ENCODE results near the gene POM121C. TPM values are rescaled to one million over a fixed set of nuclear protein-coding genes. Genes with fewer than 3 reads are reported as not detected.
"Not testable (repeated sequence)": the region's sequence is repeated elsewhere in the genome, so short reads cannot be mapped to it uniquely, and the experiment has no call there.

Gene POM121C
- total and polyA plus RNA-seq, 2 experiments from 2014 or later: 13.4 to 19.9 TPM

GRCh38 chr7:75442101-75442464 is 44.0 kb downstream of the POM121C start:
- Histone ChIP-seq H3K27ac (peak overlapping the region; percentile 96), H3K4me3 (peak overlapping the region; percentile 45), H3K79me2 (peaks cover 14% of the 10 kb centered on the region), H3K4me2 (peak overlapping the region; percentile 82)
- H4K20me1 ChIP-seq (ENCODE audit: insufficient read depth, poor library complexity, severe bottlenecking); H3K4me1 ChIP-seq (ENCODE audit: insufficient read depth); H3K9me3 ChIP-seq (ENCODE audit: low read depth); H3K9me2 ChIP-seq (replicated peaks; ENCODE audit: insufficient read depth); H2AFZ ChIP-seq; H3K27me3 ChIP-seq; DNase-seq (ENCODE audit: low spot score); H3K36me3 ChIP-seq (replicated peaks; ENCODE audit: insufficient read depth, low read depth): not testable (repeated sequence)
- 0% methylated on average over 3 of the region's 37 CpGs for WGBS (ENCODE audit: low lambda C conversion rate, missing lambda C conversion rate)

- not testable (repeated sequence) for H3K4me3 ChIP-seq; H2AFZ ChIP-seq; H3K9me2 ChIP-seq (replicated peaks; ENCODE audit: insufficient read depth); H3K9me3 ChIP-seq (ENCODE audit: low read depth); H3K27me3 ChIP-seq; H4K20me1 ChIP-seq (ENCODE audit: insufficient read depth, poor library complexity, severe bottlenecking); H3K4me2 ChIP-seq; H3K27ac ChIP-seq; H3K4me1 ChIP-seq (ENCODE audit: insufficient read depth); H3K36me3 ChIP-seq (replicated peaks; ENCODE audit: insufficient read depth, low read depth); DNase-seq (ENCODE audit: low spot score)
- over 99% methylated on average over 4 of the region's 4 CpGs for WGBS (ENCODE audit: low lambda C conversion rate, missing lambda C conversion rate)
- peaks cover 14% of the 10 kb centered on the region for H3K79me2 ChIP-seq
Observed at GRCh38 chr7:75439000-75439399, 47.1 kb downstream of the POM121C start.

GRCh38 chr7:75423481-75423880 is 62.6 kb downstream of the POM121C start:
- 96% methylated on average over 8 of the region's 15 CpGs for WGBS (ENCODE audit: low lambda C conversion rate, missing lambda C conversion rate)
- DNase-seq (ENCODE audit: low spot score); H3K27me3 ChIP-seq; H4K20me1 ChIP-seq (ENCODE audit: insufficient read depth, poor library complexity, severe bottlenecking); H3K36me3 ChIP-seq (replicated peaks; ENCODE audit: insufficient read depth, low read depth); H3K4me1 ChIP-seq (ENCODE audit: insufficient read depth); H3K9me2 ChIP-seq (replicated peaks; ENCODE audit: insufficient read depth); H3K9me3 ChIP-seq (ENCODE audit: low read depth); H3K27ac ChIP-seq; H2AFZ ChIP-seq; H3K4me2 ChIP-seq; H3K79me2 ChIP-seq; H3K4me3 ChIP-seq: not testable (repeated sequence)

- H3K27me3 ChIP-seq; H2AFZ ChIP-seq; H3K36me3 ChIP-seq (replicated peaks; ENCODE audit: insufficient read depth, low read depth); H3K79me2 ChIP-seq; DNase-seq (ENCODE audit: low spot score); H3K4me2 ChIP-seq; H3K9me3 ChIP-seq (ENCODE audit: low read depth); H3K27ac ChIP-seq; H3K4me3 ChIP-seq; H4K20me1 ChIP-seq (ENCODE audit: insufficient read depth, poor library complexity, severe bottlenecking); H3K4me1 ChIP-seq (ENCODE audit: insufficient read depth); H3K9me2 ChIP-seq (replicated peaks; ENCODE audit: insufficient read depth): not testable (repeated sequence)
- 98% methylated on average over 25 of the region's 50 CpGs for WGBS (ENCODE audit: low lambda C conversion rate, missing lambda C conversion rate)
Observed at GRCh38 chr7:75421798-75422710, 64.0 kb downstream of the POM121C start.

- H3K36me3 ChIP-seq (replicated peaks; ENCODE audit: insufficient read depth, low read depth); H3K79me2 ChIP-seq; DNase-seq (ENCODE audit: low spot score); H2AFZ ChIP-seq; H3K27ac ChIP-seq; H3K9me2 ChIP-seq (replicated peaks; ENCODE audit: insufficient read depth); H3K4me2 ChIP-seq; H3K27me3 ChIP-seq; H3K9me3 ChIP-seq (ENCODE audit: low read depth); H3K4me3 ChIP-seq; H4K20me1 ChIP-seq (ENCODE audit: insufficient read depth, poor library complexity, severe bottlenecking); H3K4me1 ChIP-seq (ENCODE audit: insufficient read depth): not testable (repeated sequence)
- WGBS (ENCODE audit: low lambda C conversion rate, missing lambda C conversion rate): 89% methylated on average over 9 of the region's 13 CpGs
Observed at GRCh38 chr7:75420152-75420551, 65.9 kb downstream of the POM121C start.

- H3K9me3 ChIP-seq (ENCODE audit: low read depth); H3K9me2 ChIP-seq (replicated peaks; ENCODE audit: insufficient read depth); H3K27me3 ChIP-seq; H2AFZ ChIP-seq; H3K27ac ChIP-seq; H3K36me3 ChIP-seq (replicated peaks; ENCODE audit: insufficient read depth, low read depth); DNase-seq (ENCODE audit: low spot score); H4K20me1 ChIP-seq (ENCODE audit: insufficient read depth, poor library complexity, severe bottlenecking); H3K79me2 ChIP-seq; H3K4me2 ChIP-seq; H3K4me1 ChIP-seq (ENCODE audit: insufficient read depth); H3K4me3 ChIP-seq: not testable (repeated sequence)
- WGBS (ENCODE audit: low lambda C conversion rate, missing lambda C conversion rate): 97% methylated on average over 6 of the region's 13 CpGs
Observed at GRCh38 chr7:75419693-75420092, 66.4 kb downstream of the POM121C start.

GRCh38 chr7:75419210-75419609 is 66.9 kb downstream of the POM121C start:
- not testable (repeated sequence) for H3K4me3 ChIP-seq; H3K36me3 ChIP-seq (replicated peaks; ENCODE audit: insufficient read depth, low read depth); H3K4me1 ChIP-seq (ENCODE audit: insufficient read depth); H4K20me1 ChIP-seq (ENCODE audit: insufficient read depth, poor library complexity, severe bottlenecking); H3K27me3 ChIP-seq; H3K4me2 ChIP-seq; H3K9me3 ChIP-seq (ENCODE audit: low read depth); DNase-seq (ENCODE audit: low spot score); H3K27ac ChIP-seq; H3K79me2 ChIP-seq; H2AFZ ChIP-seq; H3K9me2 ChIP-seq (replicated peaks; ENCODE audit: insufficient read depth)
- WGBS (ENCODE audit: low lambda C conversion rate, missing lambda C conversion rate): 92% methylated on average over 12 of the region's 13 CpGs

- not testable (repeated sequence) for H3K27ac ChIP-seq; H3K4me1 ChIP-seq (ENCODE audit: insufficient read depth); H3K36me3 ChIP-seq (replicated peaks; ENCODE audit: insufficient read depth, low read depth); H3K27me3 ChIP-seq; H3K9me2 ChIP-seq (replicated peaks; ENCODE audit: insufficient read depth); H4K20me1 ChIP-seq (ENCODE audit: insufficient read depth, poor library complexity, severe bottlenecking); H2AFZ ChIP-seq; H3K9me3 ChIP-seq (ENCODE audit: low read depth); H3K79me2 ChIP-seq; DNase-seq (ENCODE audit: low spot score); H3K4me3 ChIP-seq; H3K4me2 ChIP-seq
- WGBS (ENCODE audit: low lambda C conversion rate, missing lambda C conversion rate): 95% methylated on average over 12 of the region's 20 CpGs
Observed at GRCh38 chr7:75418292-75418858, 67.7 kb downstream of the POM121C start.

GRCh38 chr7:75416787-75417186 is 69.3 kb downstream of the POM121C start:
- not testable (repeated sequence) for H3K4me2 ChIP-seq; H4K20me1 ChIP-seq (ENCODE audit: insufficient read depth, poor library complexity, severe bottlenecking); H3K79me2 ChIP-seq; H2AFZ ChIP-seq; H3K36me3 ChIP-seq (replicated peaks; ENCODE audit: insufficient read depth, low read depth); H3K4me3 ChIP-seq; H3K27ac ChIP-seq; H3K27me3 ChIP-seq; H3K4me1 ChIP-seq (ENCODE audit: insufficient read depth); H3K9me3 ChIP-seq (ENCODE audit: low read depth); DNase-seq (ENCODE audit: low spot score); H3K9me2 ChIP-seq (replicated peaks; ENCODE audit: insufficient read depth)
- WGBS (ENCODE audit: low lambda C conversion rate, missing lambda C conversion rate): 91% methylated on average over 8 of the region's 9 CpGs

Measured in hepatocyte (in vitro differentiated cells).